Renal cortex interstitium (tissue), 11 donors: ENCODE results near the gene PPCS. TPM values are rescaled to one million over a fixed set of nuclear protein-coding genes. Genes with fewer than 3 reads are reported as not detected.
"Not testable (repeated sequence)": the region's sequence is repeated elsewhere in the genome, so short reads cannot be mapped to it uniquely, and the experiment has no call there.

ENCODE experiments used
- DNase-seq, 11 donors: peaks; one replicate each; pipeline ENCODE4 v3.0.0-alpha.2; 2013; ENCODE audit warnings: low read depth in 9 of 11, low spot score in 4 of 11; ENCODE audit errors: extremely low read depth in 1 of 11
- polyA plus RNA-seq, 3 donors: library from polyadenylated mRNA; unstranded; fragments of 120-200 nt; gene quantifications; one replicate each; pipeline ENCODE4 v1.2.1, GENCODE V29; 2013; ENCODE audit not compliant: insufficient read length in 3 of 3

The PPCS gene
- polyA plus RNA-seq, 3 donors = 73.7 to 85.5 (median 76.3) TPM

DNA sequence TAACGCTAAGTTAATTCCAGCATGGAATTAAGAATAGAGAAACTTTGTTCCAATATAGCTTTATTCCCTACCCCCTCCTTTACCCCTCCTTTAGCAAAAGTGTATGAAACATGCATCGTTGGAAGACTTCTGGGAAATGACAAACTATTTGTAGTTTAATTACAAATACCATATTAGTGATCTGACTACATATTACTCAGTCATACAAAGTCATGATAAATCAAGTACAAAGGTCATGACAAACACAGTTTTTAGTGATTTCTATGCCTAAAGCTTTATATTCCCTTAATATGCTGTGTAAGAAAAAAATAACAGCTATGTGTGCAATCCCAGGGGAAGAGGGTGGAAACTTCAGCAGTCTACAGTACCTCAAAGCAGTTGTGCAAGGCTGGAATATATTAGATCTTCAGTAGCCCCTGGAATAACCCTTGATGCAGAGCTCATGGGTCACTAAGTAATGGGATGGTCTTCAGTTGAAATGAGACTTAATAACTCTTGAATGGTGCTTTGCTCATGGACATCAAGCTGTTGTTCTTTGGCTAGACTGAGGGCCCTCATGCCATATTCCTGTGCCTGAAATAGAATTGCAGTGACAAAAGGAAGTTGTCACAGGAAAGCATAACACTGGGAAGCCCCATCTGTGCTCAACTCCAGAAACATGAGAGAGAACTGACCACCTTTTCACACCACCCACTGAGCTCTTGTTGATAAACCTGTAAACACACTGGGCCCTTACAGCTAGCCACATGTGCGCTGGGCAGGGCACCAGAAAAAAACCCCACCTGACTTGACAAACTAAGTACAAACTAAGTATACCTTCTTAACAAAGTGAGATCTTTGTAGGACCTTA is 25.8 kb upstream of the PPCS start:
- no peak for DNase-seq

DNA sequence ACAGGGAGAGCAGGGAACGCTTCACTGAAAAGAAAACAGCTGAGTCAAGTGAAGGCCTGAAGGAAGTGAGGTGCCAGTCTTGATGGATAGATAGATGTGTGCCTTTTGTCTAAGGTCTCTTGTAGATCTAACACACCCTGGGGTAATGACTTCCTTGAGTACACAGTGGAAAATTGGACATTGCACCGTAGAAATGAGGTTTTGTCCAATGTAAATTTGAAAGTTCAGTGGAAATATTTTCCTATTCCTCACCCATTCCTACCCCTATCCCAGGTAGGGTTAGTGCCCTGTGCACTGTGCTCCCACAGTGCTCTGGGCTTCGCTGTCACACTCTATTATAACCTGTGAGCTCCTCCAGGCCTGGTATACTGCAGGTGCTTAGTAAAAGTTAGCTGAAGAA is 24.8 kb upstream of the PPCS start:
- no peak for DNase-seq

DNA sequence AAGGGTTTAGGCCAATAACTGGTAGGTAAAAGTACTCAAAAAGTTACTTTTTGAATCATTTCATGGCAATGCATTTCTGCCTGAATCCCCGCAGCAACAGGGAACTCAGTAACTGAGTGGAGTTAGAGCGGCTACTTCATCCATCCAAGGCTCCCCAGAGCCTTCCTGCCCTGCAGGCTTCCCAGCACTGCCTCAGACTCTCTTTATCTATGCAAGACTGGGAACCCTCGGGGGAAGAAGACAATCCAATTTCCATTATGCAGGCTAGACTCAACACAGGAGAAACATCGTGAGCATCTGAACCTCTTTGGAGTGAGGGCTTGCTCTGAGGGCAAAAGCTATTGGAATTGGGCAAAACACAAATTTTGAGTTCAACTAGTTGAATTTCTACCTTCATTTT is 23.6 kb upstream of the PPCS start:
- DNase-seq = no peak

DNA sequence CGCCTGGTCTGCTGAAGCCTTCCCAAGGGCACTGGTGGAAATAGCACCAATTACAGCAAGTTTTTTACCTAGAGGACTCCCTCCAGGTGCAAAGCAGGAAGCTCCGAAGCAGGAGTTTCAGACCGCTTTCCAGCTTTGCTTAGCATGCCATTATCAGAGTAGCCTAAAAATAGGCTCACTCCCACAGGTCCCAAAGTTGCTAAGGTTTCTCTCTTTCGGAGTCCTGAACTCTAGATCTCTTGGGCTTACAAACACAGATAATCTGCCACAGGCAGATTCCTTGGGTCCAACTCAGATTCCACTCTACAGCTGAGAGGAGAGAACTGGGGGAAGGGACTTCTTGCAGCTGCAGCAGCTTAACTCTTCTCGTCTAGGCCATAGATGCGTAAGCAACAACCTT is 23.0 kb upstream of the PPCS start:
- no peak for DNase-seq

DNA sequence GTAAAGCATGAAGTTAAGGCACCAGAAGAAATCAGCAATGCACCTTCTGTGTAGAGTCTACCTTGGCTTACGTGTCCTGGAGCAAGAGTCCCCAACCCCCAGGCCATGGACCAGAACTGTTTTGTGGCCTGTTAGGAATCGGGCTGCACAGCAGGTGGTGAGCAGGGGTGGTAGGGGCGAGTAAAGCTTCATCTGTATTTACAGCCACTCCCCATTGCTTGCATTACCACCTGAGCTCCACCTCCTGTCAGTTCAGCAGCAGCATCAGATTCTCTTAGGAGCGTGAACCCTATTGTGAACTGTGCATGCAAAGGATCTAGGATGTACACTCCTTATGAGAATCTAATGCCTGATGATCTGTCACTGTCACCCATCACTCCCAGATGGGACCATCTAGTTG is 22.0 kb upstream of the PPCS start:
- no peak for DNase-seq

DNA sequence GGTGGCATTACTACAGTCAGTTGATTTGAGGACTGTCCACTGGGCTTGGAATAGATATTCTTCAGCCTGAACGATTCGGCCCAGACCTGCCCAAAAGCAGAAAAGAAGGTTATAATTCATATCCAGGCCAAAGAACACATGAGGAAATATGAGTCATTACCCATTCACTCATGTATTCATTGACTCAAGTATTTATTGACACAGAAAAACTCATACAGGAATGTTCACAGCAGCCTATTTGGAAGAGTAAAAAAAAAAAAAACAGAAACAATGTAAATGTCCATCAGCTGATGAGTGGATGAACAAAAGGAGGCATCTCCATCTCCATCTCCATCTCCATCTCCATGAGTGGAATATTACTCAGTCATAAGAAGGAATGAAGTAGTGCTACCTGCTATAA is 16.4 kb upstream of the PPCS start:
- DNase-seq = no peak

DNA sequence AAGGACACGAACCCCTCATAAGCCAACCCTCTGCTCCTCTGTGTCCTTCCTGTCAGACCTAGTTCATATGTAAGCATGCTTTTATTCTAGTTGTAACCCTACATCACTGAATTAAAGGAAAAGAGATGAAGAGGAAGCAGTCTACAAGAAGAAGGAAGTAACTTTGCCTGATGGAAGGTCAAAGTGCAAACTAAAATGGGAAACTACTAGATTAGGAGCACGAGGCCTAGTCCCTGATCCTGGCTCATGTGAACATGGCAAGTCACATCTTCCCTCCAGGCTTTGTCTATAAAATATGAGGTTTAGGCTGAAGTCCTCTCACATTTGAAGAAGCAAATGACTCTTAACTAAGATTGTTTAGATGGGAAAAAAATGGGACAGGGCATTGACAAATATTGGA is 13.7 kb upstream of the PPCS start:
- DNase-seq = no peak

DNA sequence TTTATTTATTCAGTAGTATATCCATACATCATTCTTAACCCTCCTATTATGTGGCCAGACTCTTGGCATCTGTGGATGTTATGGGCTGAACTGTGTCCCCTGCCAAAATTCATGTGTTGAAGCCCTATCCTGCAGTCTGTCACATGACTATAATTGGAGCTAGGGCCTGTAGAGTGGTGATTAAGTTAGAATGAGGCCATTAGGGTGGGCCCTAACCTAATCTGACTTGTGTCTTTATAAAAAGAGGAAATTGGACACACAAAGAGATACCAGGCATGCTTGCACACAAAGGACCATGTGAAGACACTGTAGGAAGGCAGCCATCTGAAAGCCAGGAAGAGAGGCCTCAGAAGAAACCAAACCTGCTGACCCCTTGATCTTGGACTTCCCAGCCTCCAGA is 7.1 kb upstream of the PPCS start:
- no peak for DNase-seq

DNA sequence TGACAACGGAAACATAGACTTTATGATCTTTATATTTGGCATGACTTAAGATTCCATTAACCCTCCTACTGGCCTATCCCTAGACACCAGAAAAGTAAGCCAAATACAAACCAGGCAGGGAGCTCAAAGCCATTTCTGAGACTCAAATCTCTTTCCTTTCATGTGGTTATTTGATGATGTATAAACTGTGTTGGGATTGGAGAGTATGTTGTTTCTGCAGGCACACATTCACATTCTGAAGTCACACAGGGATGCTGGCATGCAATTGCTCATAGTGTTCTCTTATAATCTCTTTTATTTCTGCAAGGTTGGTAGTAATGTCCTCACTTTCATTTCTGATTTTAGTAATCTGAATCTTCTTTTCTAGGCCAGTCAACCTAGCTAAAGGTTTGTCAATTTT is 6.3 kb upstream of the PPCS start:
- no peak for DNase-seq

DNA sequence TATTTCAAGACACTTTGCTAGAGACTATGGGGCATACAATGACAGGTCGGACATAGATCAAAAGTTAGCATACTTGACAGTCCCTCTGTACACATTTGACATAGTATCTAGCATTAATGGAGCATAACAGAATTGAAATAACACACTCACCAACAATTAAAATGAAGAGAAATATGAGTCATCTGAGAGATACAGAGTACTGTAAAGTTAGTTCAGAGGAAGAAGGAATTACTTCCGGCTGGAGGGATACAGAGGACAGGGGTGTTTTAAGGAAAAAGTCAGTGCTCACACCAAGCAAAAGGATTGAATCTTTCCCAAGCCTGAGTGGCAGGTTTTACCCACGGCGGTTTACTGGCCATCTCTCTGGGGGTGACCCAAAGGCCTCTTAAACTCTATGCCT is 3.0 kb upstream of the PPCS start:
- DNase-seq = no peak

DNA sequence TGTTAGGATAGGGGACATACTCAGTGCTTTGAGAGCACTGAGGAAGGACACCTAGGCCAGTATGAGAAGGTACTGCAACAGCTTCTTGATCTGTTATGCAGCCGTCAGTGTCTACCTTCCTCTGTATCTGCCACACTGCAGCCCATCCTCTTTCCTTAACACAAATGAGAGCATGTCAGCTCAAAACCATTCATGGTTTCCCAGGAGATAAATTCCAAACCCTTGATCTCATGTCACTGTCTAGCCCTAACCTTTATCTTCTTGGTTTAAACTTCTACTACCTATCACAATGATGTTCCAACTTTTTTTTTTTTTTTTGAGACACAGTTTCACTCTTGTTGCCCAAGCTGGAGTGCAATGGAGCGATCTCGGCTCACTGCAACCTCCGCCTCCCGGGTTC is 1.9 kb upstream of the PPCS start:
- DNase-seq = no peak

DNA sequence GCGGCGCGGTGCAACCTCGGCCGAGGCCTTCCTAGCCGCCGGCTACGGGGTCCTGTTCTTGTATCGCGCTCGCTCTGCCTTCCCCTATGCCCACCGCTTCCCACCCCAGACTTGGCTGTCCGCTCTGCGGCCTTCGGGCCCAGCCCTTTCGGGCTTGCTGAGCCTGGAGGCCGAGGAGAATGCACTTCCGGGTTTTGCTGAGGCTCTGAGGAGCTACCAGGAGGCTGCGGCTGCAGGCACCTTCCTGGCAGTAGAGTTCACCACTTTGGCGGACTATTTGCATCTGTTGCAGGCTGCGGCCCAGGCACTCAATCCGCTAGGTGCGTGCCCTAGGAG is 379 bp downstream of the PPCS start:
- DNase-seq = peak in 3 of 11 donors; percentile 28 to 39 (median 33)

DNA sequence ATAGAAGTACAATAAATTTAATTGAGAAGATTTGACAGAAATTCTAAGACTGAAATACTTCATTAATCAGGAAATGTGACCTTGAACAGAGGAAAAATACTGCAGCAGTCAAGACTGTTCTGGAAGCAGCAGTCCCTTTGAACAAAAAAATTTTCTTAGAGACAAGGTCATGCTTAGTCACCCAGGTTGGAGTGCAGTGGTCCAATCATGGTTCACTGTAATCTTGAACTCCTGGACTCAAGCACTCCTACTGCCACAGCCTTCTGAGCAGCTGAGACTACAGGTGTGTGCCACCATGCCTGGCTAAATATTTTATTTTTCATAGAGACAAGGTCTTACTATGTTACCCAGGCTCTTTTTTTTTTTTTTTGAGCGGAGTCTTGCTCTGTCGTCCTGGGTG is 4.9 kb downstream of the PPCS start:
- DNase-seq = no peak

DNA sequence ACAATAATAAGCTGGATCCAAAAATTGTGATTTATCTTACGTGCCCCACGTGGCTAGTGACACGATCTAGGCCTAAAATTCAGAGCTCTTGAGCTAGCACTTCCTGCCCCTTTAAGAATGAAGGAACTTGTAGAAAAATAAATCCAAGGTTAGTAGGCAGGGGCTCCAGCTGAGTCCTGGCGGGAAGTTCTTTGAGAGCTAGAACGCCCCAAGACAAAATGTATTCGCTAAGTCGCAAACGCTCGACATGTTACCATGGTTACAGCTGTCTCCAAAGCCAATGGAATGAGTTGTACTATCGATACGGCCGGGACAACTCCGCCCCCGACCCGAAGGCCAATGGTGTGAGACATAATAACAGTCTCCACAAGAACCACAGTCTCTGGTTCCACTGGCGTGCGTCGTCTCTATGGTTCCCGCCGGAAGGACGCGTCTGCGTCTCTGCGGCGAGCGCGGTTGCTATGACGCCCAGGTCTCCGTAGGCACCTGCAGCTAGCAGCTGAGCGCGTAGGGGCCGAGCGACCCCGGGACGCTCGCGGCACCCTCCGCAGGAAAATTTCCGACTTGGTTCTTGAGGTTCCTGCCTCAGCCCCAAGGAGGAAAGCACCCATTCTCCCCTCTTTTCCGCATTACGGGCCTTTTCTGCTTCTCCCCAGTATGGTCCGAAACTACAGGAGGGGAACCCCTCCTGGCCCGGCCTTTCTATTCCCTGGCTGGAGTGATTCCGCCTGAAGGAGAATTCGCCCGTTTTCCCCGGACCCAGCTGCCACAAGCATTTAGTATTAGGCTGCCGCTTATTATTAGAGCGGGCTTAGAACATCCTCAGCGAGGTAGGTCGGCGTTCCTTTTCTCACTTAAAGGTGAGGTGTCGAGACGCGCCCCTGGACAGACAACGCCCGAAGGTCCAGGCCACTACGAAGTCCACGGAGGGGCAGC is 6.8 kb downstream of the PPCS start, which contains the start of gene CCDC30:
CCDC30 (plus strand) TSS at position 459 of the 936 bp plus-strand sequence. CDS start 17,266 bp downstream, outside the sequence.
- peak; percentile 92 to 99 (median 95) for DNase-seq

DNA sequence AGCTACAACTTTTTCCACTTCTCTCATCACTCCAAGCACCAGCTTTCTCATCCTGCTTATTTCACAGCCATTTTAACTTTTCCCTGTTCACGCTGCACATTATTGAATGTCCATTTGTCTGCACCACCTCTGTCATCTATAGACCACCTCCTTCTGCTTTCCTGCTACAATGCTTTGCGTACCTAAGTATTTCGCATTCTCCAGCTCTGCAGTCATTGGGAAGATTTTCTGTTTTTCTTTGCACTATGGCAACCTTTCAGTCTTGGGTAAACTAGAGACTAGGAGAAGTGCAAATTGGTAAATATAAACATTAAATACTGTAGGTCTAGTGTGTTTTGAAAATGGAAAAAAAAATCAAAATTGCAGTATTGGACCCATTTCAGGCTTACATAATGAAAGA is 7.6 kb downstream of the PPCS start:
- DNase-seq = peak in 1 of 11 donors; percentile 13

DNA sequence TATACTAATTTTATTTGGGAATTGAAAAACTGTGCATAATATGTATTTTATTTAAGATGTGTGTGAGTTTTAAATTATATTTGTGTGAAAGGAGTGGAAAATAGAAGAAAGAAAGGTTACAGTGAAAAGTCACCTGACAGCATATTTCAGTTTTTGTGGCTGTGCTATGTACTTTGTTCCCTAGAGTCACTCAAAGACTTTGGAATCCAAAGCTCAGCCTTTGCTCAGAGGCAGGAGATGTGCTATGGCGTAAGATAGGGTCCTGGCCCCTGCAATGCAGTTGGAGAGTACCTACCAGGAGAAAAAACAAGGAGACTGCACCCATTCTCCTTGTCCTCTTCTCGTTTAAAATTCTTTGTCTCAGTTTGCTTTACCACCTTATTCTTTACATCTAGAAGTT is 9.7 kb downstream of the PPCS start:
- no peak for DNase-seq

DNA sequence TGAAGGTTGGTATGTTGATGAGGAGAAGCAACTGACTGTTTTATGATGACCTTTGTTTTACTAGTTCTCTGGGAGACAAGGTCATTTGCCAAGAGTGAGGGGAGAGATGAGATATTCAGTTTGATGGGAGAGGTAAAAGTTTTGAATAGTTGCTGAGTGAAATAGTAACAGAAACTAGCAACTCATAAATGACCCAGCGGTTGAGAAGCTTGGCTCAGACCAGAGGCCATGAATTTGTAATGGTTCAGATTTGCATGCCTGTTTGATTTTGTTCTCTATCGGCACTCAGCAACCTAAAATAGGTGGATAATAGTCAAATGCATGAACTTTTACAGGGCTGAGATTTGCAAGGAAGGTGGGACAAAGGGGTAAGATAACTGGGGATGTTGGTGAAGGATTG is 13.4 kb downstream of the PPCS start:
- no peak for DNase-seq

DNA sequence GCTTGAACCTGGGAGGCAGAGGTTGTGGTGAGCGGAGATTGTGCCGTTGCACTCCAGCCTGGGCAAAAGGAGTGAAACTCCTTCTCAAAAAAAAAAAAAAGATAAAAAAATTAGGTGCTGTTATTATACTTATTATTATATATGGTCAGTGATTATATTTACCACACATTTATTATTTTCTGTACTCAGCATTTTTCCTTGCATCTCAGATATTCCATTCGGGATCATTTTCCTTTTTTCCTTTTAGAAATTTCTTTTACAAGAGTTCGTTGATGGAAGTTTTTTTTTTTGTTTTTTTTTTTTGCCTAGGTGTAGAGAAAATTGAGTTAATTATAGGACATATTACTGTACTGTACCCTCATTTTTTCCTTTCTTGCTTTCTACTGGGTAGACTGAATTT is 20.3 kb downstream of the PPCS start:
- DNase-seq = no peak

DNA sequence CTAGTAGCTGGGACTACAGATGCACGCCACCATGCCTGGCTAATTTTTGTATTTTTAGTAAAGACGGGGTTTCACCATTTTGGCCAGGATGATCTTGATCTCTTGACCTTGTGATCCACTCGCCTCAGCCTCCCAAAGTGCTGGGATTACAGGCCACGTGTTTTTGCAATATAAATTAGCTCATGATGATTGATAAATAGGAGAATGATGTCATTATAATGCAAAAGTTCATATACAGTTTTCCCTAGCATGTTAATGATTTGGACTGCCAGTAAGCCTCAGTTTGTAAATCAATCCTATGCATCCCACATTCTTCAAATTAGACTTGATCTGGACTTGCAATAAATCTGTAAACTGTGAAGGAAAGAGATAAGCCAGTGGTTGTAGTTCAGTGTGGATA is 21.0 kb downstream of the PPCS start:
- DNase-seq = not testable (repeated sequence)

DNA sequence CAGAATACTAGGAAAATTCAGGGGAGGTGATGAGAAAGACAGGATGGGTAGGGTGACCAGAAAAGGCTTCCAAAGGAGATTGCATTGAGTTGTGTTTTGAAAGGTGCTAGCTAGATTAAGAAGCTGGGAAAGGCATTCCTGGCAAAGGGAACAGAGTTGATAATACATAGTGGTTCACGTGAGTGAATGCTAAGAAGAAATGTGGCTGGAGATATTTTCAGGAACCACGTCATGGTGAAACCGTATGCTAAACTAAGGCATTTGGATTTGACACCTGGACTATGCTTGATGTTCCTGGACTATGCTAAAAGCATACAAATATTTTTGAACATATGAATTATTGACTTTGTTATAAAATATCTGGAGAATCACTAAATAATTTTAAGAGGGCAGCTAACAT is 21.4 kb downstream of the PPCS start:
- no peak for DNase-seq
